A549 (cell line): ENCODE results near the gene HSPBP1. TPM values are rescaled to one million over a fixed set of nuclear protein-coding genes. Genes with fewer than 3 reads are reported as not detected.

Source experiments
- ATAC-seq, 2 experiments: fragments of 200-7000 bp in 1 of 2; fragments of >200 bp in 1 of 2; cut with Nextera tagmentation in 1 of 2; cut with Tn5 transposase in 1 of 2; 3 replicates each; pipeline versions ENCODE4 v1.8.0 to v1.9.1; 2018 to 2020; ENCODE audit warnings: mild to moderate bottlenecking in 1 of 2, moderate library complexity in 1 of 2
- CTCF ChIA-PET: fragments of 300-600 bp; sonication (Branson Sonifier 250); formaldehyde crosslinking; extraction: SDS; loops from one replicate; lab custom pipeline; 2021; ENCODE audit warnings: antibody characterized with exemption, inconsistent platforms; lab: Yijun Ruan, JAX
- POLR2A ChIA-PET: fragments of 350-600 bp; formaldehyde crosslinking; extraction: SDS; loops from one replicate; lab custom pipeline; 2021; ENCODE audit warnings: antibody characterized with exemption, inconsistent platforms; lab: Yijun Ruan, JAX
- DNase-seq, 2 experiments: peaks; one replicate each; pipeline versions ENCODE4 v3.0.0 to v3.0.0-alpha.2; 2011 to 2016; ENCODE audit warnings: low read depth in 1 of 2, low spot score in 1 of 2
- FAIRE-seq: peaks from 2 replicates; lab custom pipeline; 2011; peaks lifted over from hg19 to GRCh38; lab: Jason Lieb, UNC
- H3K27ac ChIP-seq, 2 experiments: fragments of >200 bp; sonication (Bioruptor Twin); formaldehyde crosslinking; 3 replicates each; pipeline ENCODE4 v1.5.1; 2016 to 2017
- H3K4me1 ChIP-seq: fragments of >200 bp; sonication (Bioruptor Twin); formaldehyde crosslinking; 3 replicates; pipeline ENCODE4 v1.6.1; 2016
- H3K4me2 ChIP-seq: fragments of >200 bp; sonication (Bioruptor Twin); formaldehyde crosslinking; 3 replicates; pipeline ENCODE4 v1.6.1; 2016
- H3K4me3 ChIP-seq: fragments of >200 bp; sonication (Bioruptor Twin); formaldehyde crosslinking; 3 replicates; pipeline ENCODE4 v1.5.1; 2016
- H3K9me3 ChIP-seq: fragments of >200 bp; sonication (Bioruptor Twin); formaldehyde crosslinking; 3 replicates; pipeline ENCODE4 v1.6.1; 2016
- CEBPB ChIP-seq, 2 experiments: fragments of >200 bp in 1 of 2; sonication (Bioruptor Twin) in 1 of 2; formaldehyde crosslinking in 1 of 2; IDR thresholded peaks; 2 replicates each; pipeline ENCODE4 v1.6.1; 2012 to 2016
- CHD2 ChIP-seq: fragments of 150-350 bp; IDR thresholded peaks from 2 replicates; pipeline ENCODE4 v1.6.1; 2014; ENCODE audit warnings: low read length; ENCODE audit not compliant: partially characterized antibody
- EHMT2 ChIP-seq: fragments of 200-600 bp; sonication (generic); IDR thresholded peaks from 2 replicates; pipeline ENCODE4 v1.6.1; 2016; ENCODE audit warnings: antibody characterized with exemption, low read depth, mild to moderate bottlenecking, moderate library complexity
- EP300 ChIP-seq, 2 experiments: fragments of >200 bp; sonication (Bioruptor Twin); formaldehyde crosslinking; IDR thresholded peaks; 2 replicates in 1 of 2; 3 replicates in 1 of 2; pipeline ENCODE4 v1.6.1; 2016 to 2017
- HOXB5 ChIP-seq: fragments of 250-450 bp; sonication (Bioruptor Pico); IDR thresholded peaks from 2 replicates; pipeline ENCODE4 v1.5.0; 2020; ENCODE audit warnings: mild to moderate bottlenecking, moderate library complexity
- JUNB ChIP-seq: fragments of >200 bp; sonication (Bioruptor Twin); formaldehyde crosslinking; IDR thresholded peaks from 2 replicates; pipeline ENCODE4 v1.6.1; 2016
- MAFK ChIP-seq: fragments of 450-650 bp; IDR thresholded peaks from 2 replicates; pipeline ENCODE4 v1.6.1; 2014; ENCODE audit not compliant: partially characterized antibody
- MAZ ChIP-seq: fragments of 150-350 bp; IDR thresholded peaks from 2 replicates; pipeline ENCODE4 v1.6.1; 2014; ENCODE audit warnings: antibody characterized with exemption, low read depth, low read length, borderline replicate concordance
- NFE2L2 ChIP-seq: fragments of 150-350 bp; conservative IDR thresholded peaks from 2 replicates; pipeline ENCODE4 v1.6.1; 2014; ENCODE audit warnings: low read length
- PHF8 ChIP-seq: fragments of 200-600 bp; sonication (generic); IDR thresholded peaks from 2 replicates; pipeline ENCODE4 v1.6.1; 2016; ENCODE audit warnings: low read depth, mild to moderate bottlenecking, antibody characterized with exemption, moderate library complexity, borderline replicate concordance
- RAD21 ChIP-seq, 2 experiments: fragments of >200 bp in 1 of 2; sonication (Bioruptor Twin) in 1 of 2; formaldehyde crosslinking in 1 of 2; IDR thresholded peaks in 1 of 2; conservative IDR thresholded peaks in 1 of 2; 2 replicates in 1 of 2; 3 replicates in 1 of 2; pipeline ENCODE4 v1.6.1; 2012 to 2018; ENCODE audit warnings: inconsistent platforms in 1 of 2
- RCOR1 ChIP-seq: fragments of 150-350 bp; IDR thresholded peaks from 2 replicates; pipeline ENCODE4 v1.6.1; 2014; ENCODE audit warnings: antibody characterized with exemption, low read length, low read depth
- RFX5 ChIP-seq: fragments of 450-650 bp; IDR thresholded peaks from 2 replicates; pipeline ENCODE4 v1.7.1; 2014; ENCODE audit warnings: antibody characterized with exemption, mild to moderate bottlenecking, moderate library complexity
- SMC3 ChIP-seq: fragments of >200 bp; sonication (Bioruptor Twin); formaldehyde crosslinking; IDR thresholded peaks from 3 replicates; pipeline ENCODE4 v1.6.1; 2018; ENCODE audit warnings: inconsistent platforms
- SREBF2 ChIP-seq: fragments of 450-650 bp; IDR thresholded peaks from 2 replicates; pipeline ENCODE4 v1.6.1; 2014; ENCODE audit warnings: mild to moderate bottlenecking, moderate library complexity
- ZNF302 ChIP-seq: fragments of 250-450 bp; sonication (Bioruptor Pico); IDR thresholded peaks from 2 replicates; pipeline ENCODE4 v1.9.0; 2021; ENCODE audit warnings: inconsistent platforms, mild to moderate bottlenecking, moderate library complexity
- WGBS: methylation state at CpG from one replicate; pipeline ENCODE4 v1.1.6; 2017; ENCODE audit errors: missing lambda C conversion rate; 5-methylcytosine and 5-hydroxymethylcytosine counted together
- polyA plus RNA-seq, 4 experiments: library from polyadenylated mRNA; depleted of rRNA in 3 of 4; stranded (reverse); fragments of >200 nt; fragmentation: RNase III in 1 of 4; extraction: RNeasy Plus Mini Kit Qiagen cat#74134 plus additional on column Dnase treatment in 1 of 4; gene quantifications; 2 replicates in 3 of 4; 3 replicates in 1 of 4; pipeline ENCODE4 v1.2.3, GENCODE V29; 2011 to 2017
- TF ChIP-seq, protein P1 (sequence below): fragments of 150-350 bp; IDR thresholded peaks from 2 replicates; pipeline ENCODE4 v1.6.1; 2014; ENCODE audit warnings: low read depth, mild to moderate bottlenecking, low read length
- TF ChIP-seq, protein P2 (sequence below): IDR thresholded peaks from 2 replicates; pipeline ENCODE4 v1.6.1; 2012
- TF ChIP-seq, protein P3 (sequence below): fragments of >200 bp; sonication (Bioruptor Twin); formaldehyde crosslinking; IDR thresholded peaks from 3 replicates; pipeline ENCODE4 v1.6.1; 2016
- TF ChIP-seq, protein P4 (sequence below): fragments of 200-600 bp; sonication (generic); IDR thresholded peaks from 2 replicates; pipeline ENCODE4 v1.6.1; 2016; ENCODE audit warnings: antibody characterized with exemption, mild to moderate bottlenecking, moderate library complexity

HSPBP1 gene
- polyA plus RNA-seq, 2 of the 4 experiments (the other 2 are of a cell fraction) = 52.1 to 121 TPM

DNA sequence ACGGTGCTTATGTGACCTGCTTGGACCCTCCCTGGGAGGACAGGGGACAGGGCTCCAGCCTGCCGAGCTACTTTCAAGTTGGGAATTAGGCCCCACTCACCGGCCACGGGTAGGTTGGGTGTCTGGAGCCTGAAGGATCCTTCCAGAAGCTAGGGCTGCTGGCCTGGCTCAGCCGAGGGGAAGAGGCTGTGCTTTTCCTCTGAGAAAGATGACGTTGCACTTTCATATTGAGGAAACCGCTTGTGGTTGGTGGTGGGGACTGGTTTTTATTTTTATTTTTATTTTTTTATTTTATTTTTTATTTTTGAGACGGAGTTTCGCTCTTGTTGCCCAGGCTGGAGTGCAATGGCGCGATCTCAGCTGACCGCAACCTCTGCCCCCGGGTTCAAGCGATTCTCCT, 45.3 kb upstream of the HSPBP1 start, which contains the start of gene TMEM150B:
TMEM150B (minus strand) TSS at position 170 of the 400 bp plus-strand sequence. CDS start 4,305 bp downstream, outside the sequence.
- POLR2A ChIA-PET = no interaction called here
- WGBS = 91% methylated on average over 14 of the region's 14 CpGs
- no peak for FAIRE-seq

DNA sequence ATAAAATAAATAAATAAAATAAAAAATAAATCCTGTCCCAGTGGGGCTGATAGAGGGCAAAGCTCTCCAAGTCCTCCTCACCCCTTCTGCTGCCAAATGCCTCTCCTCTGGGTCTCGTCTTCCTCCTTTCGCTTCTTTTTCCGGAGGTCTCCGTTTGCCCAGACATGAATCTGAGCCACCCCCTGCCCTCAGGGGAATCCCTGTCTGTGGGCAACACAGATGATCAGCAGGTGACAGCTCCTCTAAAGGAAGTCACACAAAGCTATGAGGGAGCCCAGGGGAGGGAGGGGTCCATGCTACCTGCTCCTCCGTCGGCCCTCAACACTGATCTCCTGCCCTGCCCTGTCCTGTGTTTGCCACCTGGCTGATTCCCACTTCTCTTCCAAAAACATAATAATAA, 44.8 kb upstream of the HSPBP1 start:
- ChIA-PET CTCF (interaction anchor here (1.1 to 21.1 kb wide), 9 partner anchors 9 to 184 kb away, joined by 3 to 306 read pairs (median 4); partner anchors contain the start of gene KMT5C), POLR2A (no interaction called here)
- peak overlapping the region in 1 of 2 experiments; percentile 65; a peak in 3 of 6 replicates for H3K27ac ChIP-seq
- FAIRE-seq = no peak
- H3K4me1 ChIP-seq = peaks cover 33% of the 10 kb centered on the region
- H3K4me2 ChIP-seq = no peak overlapping the region
- TF ChIP-seq HOXB5 (no peak), EHMT2 (no peak), NFE2L2 (no peak), RCOR1 (no peak), MAZ (no peak), SMC3 (no peak), ZNF302 (CRISPR knock-in tag) (no peak), EP300 (IDR thresholded peaks at IDR 0.05) (no peak), CHD2 (no peak), RFX5 (no peak), JUNB (no peak), RAD21 (conservative IDR thresholded peaks at IDR 0.05 in 1 of 2, IDR thresholded peaks at IDR 0.05 in 1 of 2) (no peak), SREBF2 (no peak), CEBPB (IDR thresholded peaks at IDR 0.05) (no peak), MAFK (no peak)
- TF ChIP-seq, protein P1, sequence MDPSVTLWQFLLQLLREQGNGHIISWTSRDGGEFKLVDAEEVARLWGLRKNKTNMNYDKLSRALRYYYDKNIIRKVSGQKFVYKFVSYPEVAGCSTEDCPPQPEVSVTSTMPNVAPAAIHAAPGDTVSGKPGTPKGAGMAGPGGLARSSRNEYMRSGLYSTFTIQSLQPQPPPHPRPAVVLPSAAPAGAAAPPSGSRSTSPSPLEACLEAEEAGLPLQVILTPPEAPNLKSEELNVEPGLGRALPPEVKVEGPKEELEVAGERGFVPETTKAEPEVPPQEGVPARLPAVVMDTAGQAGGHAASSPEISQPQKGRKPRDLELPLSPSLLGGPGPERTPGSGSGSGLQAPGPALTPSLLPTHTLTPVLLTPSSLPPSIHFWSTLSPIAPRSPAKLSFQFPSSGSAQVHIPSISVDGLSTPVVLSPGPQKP = no peak
- TF ChIP-seq, protein P2, sequence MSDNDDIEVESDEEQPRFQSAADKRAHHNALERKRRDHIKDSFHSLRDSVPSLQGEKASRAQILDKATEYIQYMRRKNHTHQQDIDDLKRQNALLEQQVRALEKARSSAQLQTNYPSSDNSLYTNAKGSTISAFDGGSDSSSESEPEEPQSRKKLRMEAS = no peak
- TF ChIP-seq, protein P3, sequence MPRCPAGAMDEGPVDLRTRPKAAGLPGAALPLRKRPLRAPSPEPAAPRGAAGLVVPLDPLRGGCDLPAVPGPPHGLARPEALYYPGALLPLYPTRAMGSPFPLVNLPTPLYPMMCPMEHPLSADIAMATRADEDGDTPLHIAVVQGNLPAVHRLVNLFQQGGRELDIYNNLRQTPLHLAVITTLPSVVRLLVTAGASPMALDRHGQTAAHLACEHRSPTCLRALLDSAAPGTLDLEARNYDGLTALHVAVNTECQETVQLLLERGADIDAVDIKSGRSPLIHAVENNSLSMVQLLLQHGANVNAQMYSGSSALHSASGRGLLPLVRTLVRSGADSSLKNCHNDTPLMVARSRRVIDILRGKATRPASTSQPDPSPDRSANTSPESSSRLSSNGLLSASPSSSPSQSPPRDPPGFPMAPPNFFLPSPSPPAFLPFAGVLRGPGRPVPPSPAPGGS = no peak
- TF ChIP-seq, protein P4, sequence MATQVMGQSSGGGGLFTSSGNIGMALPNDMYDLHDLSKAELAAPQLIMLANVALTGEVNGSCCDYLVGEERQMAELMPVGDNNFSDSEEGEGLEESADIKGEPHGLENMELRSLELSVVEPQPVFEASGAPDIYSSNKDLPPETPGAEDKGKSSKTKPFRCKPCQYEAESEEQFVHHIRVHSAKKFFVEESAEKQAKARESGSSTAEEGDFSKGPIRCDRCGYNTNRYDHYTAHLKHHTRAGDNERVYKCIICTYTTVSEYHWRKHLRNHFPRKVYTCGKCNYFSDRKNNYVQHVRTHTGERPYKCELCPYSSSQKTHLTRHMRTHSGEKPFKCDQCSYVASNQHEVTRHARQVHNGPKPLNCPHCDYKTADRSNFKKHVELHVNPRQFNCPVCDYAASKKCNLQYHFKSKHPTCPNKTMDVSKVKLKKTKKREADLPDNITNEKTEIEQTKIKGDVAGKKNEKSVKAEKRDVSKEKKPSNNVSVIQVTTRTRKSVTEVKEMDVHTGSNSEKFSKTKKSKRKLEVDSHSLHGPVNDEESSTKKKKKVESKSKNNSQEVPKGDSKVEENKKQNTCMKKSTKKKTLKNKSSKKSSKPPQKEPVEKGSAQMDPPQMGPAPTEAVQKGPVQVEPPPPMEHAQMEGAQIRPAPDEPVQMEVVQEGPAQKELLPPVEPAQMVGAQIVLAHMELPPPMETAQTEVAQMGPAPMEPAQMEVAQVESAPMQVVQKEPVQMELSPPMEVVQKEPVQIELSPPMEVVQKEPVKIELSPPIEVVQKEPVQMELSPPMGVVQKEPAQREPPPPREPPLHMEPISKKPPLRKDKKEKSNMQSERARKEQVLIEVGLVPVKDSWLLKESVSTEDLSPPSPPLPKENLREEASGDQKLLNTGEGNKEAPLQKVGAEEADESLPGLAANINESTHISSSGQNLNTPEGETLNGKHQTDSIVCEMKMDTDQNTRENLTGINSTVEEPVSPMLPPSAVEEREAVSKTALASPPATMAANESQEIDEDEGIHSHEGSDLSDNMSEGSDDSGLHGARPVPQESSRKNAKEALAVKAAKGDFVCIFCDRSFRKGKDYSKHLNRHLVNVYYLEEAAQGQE = no peak
- 90% methylated on average over 6 of the region's 6 CpGs for WGBS
- ATAC-seq = no peak
- DNase-seq = no peak
- H3K4me3 ChIP-seq = no peak overlapping the region
- no peaks in the 10 kb centered on the region for H3K9me3 ChIP-seq

More for the DNA sequence above, 45.3 kb upstream of the HSPBP1 start, which contains the start of gene TMEM150B:
- peaks cover 33% of the 10 kb centered on the region for H3K4me1 ChIP-seq
- no peak within 1 kb of the TSS for H3K4me2 ChIP-seq
- ATAC-seq (no peak), DNase-seq (no peak)
- CTCF ChIA-PET = interaction anchor here (1.1 to 21.1 kb wide), 9 partner anchors 9 to 184 kb away, joined by 3 to 306 read pairs (median 4); partner anchors contain the start of gene KMT5C
- TF ChIP-seq PHF8 = no peak
- peak; percentile 40 for TF ChIP-seq MAFK
- TF ChIP-seq HOXB5 = no peak
- peak within 1 kb of the TSS in 1 of 2 experiments; percentile 65; a peak in 3 of 6 replicates for H3K27ac ChIP-seq
- H3K9me3 ChIP-seq = no peaks in the 10 kb centered on the region
- H3K4me3 ChIP-seq = no peak within 1 kb of the TSS
